SK-N-SH (cell line): Measurements from ENCODE around the gene KAT6B. TPM values are rescaled to one million over a fixed set of nuclear protein-coding genes. Genes with fewer than 3 reads are reported as not detected.
A peak's percentile ranks its signal among the peaks of the same experiment; 100 is the strongest.

ENCODE experiments used
- CTCF ChIA-PET: fragments of 300-600, 350-600 bp; formaldehyde crosslinking; extraction: SDS; loops from one replicate; lab custom pipeline; 2021; lab: Yijun Ruan, JAX
- POLR2A ChIA-PET: fragments of 350-600 bp; sonication (Branson Sonifier 250); formaldehyde crosslinking; extraction: SDS; loops from one replicate; lab custom pipeline; 2020; ENCODE audit warnings: antibody characterized with exemption, inconsistent platforms; lab: Yijun Ruan, JAX
- DNase-seq: peaks from one replicate; pipeline ENCODE4 v3.0.0; 2012
- H2AFZ ChIP-seq: fragments of 200-600 bp; sonication (generic); 2 replicates; pipeline ENCODE4 v1.8.1; 2016; ENCODE audit warnings: antibody characterized with exemption, mild to moderate bottlenecking, low read depth
- H3F3A ChIP-seq: fragments of 200-600 bp; sonication (generic); replicated peaks from 2 replicates; pipeline ENCODE3; 2016; ENCODE audit warnings: antibody characterized with exemption, mild to moderate bottlenecking; ENCODE audit not compliant: insufficient read depth
- H3K27ac ChIP-seq, 2 experiments: fragments of 200-500 bp in 1 of 2; fragments of 200-600 bp in 1 of 2; sonication (Bioruptor generic) in 1 of 2; sonication (generic), shearing (Covaris generic) in 1 of 2; 2 replicates each; pipeline versions ENCODE4 v1.5.1 to v1.6.1; 2014 to 2016; ENCODE audit warnings: low read depth in 2 of 2, inconsistent platforms in 1 of 2, low read length in 1 of 2, mild to moderate bottlenecking in 1 of 2, mixed read lengths in 1 of 2
- H3K27me3 ChIP-seq: fragments of 200-600 bp; sonication (generic), shearing (Covaris generic); 2 replicates; pipeline ENCODE4 v1.6.1; 2016; ENCODE audit warnings: mixed run types; ENCODE audit not compliant: insufficient read depth
- H3K36me3 ChIP-seq, 2 experiments: fragments of 200-500 bp in 1 of 2; fragments of 200-600 bp in 1 of 2; sonication (Bioruptor generic) in 1 of 2; sonication (generic) in 1 of 2; replicated peaks in 1 of 2; 2 replicates each; pipeline versions ENCODE3 to v1.5.1; 2014 to 2016; ENCODE audit warnings: low read length in 1 of 2, mild to moderate bottlenecking in 1 of 2; ENCODE audit not compliant: insufficient read depth in 2 of 2, control insufficient read depth in 1 of 2
- H3K4me1 ChIP-seq, 2 experiments: fragments of 200-500 bp in 1 of 2; fragments of 200-600 bp in 1 of 2; sonication (Bioruptor generic) in 1 of 2; sonication (generic), shearing (Covaris generic) in 1 of 2; 2 replicates each; pipeline versions ENCODE4 v1.5.1 to v1.6.1; 2014 to 2016; ENCODE audit warnings: low read depth in 1 of 2, low read length in 1 of 2, mixed run types in 1 of 2; ENCODE audit not compliant: insufficient read depth in 2 of 2, control insufficient read depth in 1 of 2
- H3K4me2 ChIP-seq: fragments of 200-600 bp; sonication (generic), shearing (Covaris generic); 2 replicates; pipeline ENCODE4 v1.6.1; 2017; ENCODE audit warnings: mixed run types
- H3K4me3 ChIP-seq, 2 experiments: fragments of 200-500 bp in 1 of 2; fragments of 200-600 bp in 1 of 2; sonication (Bioruptor generic) in 1 of 2; sonication (generic), shearing (Covaris generic) in 1 of 2; 2 replicates each; pipeline versions ENCODE4 v1.5.1 to v1.8.1; 2014 to 2016; ENCODE audit warnings: low read depth in 2 of 2, inconsistent platforms in 1 of 2, low read length in 1 of 2, mild to moderate bottlenecking in 1 of 2, mixed read lengths in 1 of 2, moderate library complexity in 1 of 2
- H3K79me2 ChIP-seq: fragments of 200-600 bp; sonication (generic); 2 replicates; pipeline ENCODE4 v1.8.1; 2017; ENCODE audit warnings: mild to moderate bottlenecking; ENCODE audit not compliant: insufficient read depth
- H3K9ac ChIP-seq: fragments of 200-600 bp; sonication (generic); 2 replicates; pipeline ENCODE4 v1.6.1; 2017; ENCODE audit warnings: mixed run types
- H3K9me2 ChIP-seq: fragments of 200-600 bp; sonication (generic); 2 replicates; pipeline ENCODE4 v1.6.1; 2017; ENCODE audit warnings: mixed run types
- H3K9me3 ChIP-seq: fragments of 200-600 bp; sonication (generic); 2 replicates; pipeline ENCODE4 v1.6.1; 2017; ENCODE audit warnings: mixed run types, mild to moderate bottlenecking, moderate library complexity
- H4K20me1 ChIP-seq: fragments of 200-600 bp; sonication (generic); 2 replicates; pipeline ENCODE4 v1.6.1; 2017; ENCODE audit warnings: mild to moderate bottlenecking, mixed run types; ENCODE audit not compliant: insufficient read depth
- ELF1 ChIP-seq: IDR thresholded peaks from 2 replicates; pipeline ENCODE4 v1.4.0; 2012
- FOXJ3 ChIP-seq: sonication (generic); formaldehyde crosslinking; IDR thresholded peaks from 2 replicates; pipeline ENCODE4 v1.5.1; 2020; ENCODE audit warnings: mild to moderate bottlenecking, missing genetic modification reagents
- GATA2 ChIP-seq: sonication (generic); formaldehyde crosslinking; IDR thresholded peaks from 2 replicates; pipeline ENCODE4 v1.5.0; 2020; ENCODE audit warnings: mild to moderate bottlenecking, missing genetic modification reagents
- NRF1 ChIP-seq: IDR thresholded peaks from 2 replicates; pipeline ENCODE4 v1.6.1; 2012; ENCODE audit warnings: low read depth, mild to moderate bottlenecking, low read length
- WGBS: methylation state at CpG from one replicate; pipeline ENCODE4 v1.1.6; 2017; ENCODE audit warnings: low lambda C conversion rate; 5-methylcytosine and 5-hydroxymethylcytosine counted together
- polyA plus RNA-seq, 3 experiments: library from polyadenylated mRNA; depleted of rRNA; stranded (reverse); fragments of >200 nt; gene quantifications; 2 replicates each; pipeline ENCODE4 v1.2.3, GENCODE V29; 2012
- TF ChIP-seq, protein P1 (sequence below): IDR thresholded peaks from 2 replicates; pipeline ENCODE4 v1.4.0; 2012; ENCODE audit warnings: low read depth, borderline replicate concordance
- TF ChIP-seq, protein P2 (sequence below): IDR thresholded peaks from 2 replicates; pipeline ENCODE4 v1.6.1; 2012; ENCODE audit warnings: mild to moderate bottlenecking, low read depth, low read length, moderate library complexity
- TF ChIP-seq, protein P3 (sequence below): fragments of 150-350 bp; IDR thresholded peaks from 2 replicates; pipeline ENCODE4 v1.6.1; 2016; ENCODE audit warnings: mild to moderate bottlenecking, low read depth, low read length
- TF ChIP-seq, protein P4 (sequence below): IDR thresholded peaks from 2 replicates; pipeline ENCODE4 v1.4.0; 2012; ENCODE audit warnings: low read depth, borderline replicate concordance

KAT6B gene
- polyA plus RNA-seq, 1 of the 3 experiments (the other 2 are of a cell fraction): 4.3 TPM

DNA sequence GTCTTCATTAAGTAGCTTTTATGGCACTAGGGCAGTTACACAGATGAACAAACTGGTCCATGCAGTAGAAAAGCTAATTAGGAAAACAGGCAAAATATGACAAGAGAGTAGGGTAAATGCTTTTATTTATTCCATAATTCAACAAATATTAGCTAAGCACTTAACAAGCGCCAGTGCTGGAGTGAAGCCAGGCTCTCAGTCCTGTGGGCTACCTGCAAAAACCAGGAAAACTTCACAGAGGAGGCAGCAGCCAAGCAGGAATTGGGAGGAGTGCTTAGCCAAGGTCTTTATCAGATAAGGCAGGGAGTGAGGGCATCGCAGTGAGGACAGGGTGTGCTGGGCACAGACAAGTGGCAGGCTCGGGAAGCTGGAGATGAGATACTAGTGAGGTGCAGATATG is 4.9 kb upstream of the KAT6B start:
- no peak for DNase-seq
- WGBS: 62% methylated on average over 3 of the region's 3 CpGs
- H3K9me2 ChIP-seq: no peaks in the 10 kb centered on the region
- H3K36me3 ChIP-seq: no peaks in the 10 kb centered on the region
- POLR2A ChIA-PET: no interaction called here
- H3K9me3 ChIP-seq: peaks cover 5% of the 10 kb centered on the region
- no peaks in the 10 kb centered on the region for H3K79me2 ChIP-seq
- CTCF ChIA-PET: interaction anchor here (0.7 to 3.3 kb wide), 3 partner anchors 178 to 279 kb away, joined by 3 to 11 read pairs (median 3); a partner anchor contains a TSS
- H3F3A ChIP-seq: peaks cover 24% of the 10 kb centered on the region
- H4K20me1 ChIP-seq: no peaks in the 10 kb centered on the region
- no peaks in the 10 kb centered on the region for H3K27me3 ChIP-seq
- TF ChIP-seq ELF1 (no peak), GATA2 (CRISPR knock-in tag) (peak; percentile 62; the same call in 1 of the 2 replicates)
- TF ChIP-seq, protein P1, sequence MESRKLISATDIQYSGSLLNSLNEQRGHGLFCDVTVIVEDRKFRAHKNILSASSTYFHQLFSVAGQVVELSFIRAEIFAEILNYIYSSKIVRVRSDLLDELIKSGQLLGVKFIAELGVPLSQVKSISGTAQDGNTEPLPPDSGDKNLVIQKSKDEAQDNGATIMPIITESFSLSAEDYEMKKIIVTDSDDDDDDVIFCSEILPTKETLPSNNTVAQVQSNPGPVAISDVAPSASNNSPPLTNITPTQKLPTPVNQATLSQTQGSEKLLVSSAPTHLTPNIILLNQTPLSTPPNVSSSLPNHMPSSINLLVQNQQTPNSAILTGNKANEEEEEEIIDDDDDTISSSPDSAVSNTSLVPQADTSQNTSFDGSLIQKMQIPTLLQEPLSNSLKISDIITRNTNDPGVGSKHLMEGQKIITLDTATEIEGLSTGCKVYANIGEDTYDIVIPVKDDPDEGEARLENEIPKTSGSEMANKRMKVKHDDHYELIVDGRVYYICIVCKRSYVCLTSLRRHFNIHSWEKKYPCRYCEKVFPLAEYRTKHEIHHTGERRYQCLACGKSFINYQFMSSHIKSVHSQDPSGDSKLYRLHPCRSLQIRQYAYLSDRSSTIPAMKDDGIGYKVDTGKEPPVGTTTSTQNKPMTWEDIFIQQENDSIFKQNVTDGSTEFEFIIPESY: no peak
- TF ChIP-seq, protein P2, sequence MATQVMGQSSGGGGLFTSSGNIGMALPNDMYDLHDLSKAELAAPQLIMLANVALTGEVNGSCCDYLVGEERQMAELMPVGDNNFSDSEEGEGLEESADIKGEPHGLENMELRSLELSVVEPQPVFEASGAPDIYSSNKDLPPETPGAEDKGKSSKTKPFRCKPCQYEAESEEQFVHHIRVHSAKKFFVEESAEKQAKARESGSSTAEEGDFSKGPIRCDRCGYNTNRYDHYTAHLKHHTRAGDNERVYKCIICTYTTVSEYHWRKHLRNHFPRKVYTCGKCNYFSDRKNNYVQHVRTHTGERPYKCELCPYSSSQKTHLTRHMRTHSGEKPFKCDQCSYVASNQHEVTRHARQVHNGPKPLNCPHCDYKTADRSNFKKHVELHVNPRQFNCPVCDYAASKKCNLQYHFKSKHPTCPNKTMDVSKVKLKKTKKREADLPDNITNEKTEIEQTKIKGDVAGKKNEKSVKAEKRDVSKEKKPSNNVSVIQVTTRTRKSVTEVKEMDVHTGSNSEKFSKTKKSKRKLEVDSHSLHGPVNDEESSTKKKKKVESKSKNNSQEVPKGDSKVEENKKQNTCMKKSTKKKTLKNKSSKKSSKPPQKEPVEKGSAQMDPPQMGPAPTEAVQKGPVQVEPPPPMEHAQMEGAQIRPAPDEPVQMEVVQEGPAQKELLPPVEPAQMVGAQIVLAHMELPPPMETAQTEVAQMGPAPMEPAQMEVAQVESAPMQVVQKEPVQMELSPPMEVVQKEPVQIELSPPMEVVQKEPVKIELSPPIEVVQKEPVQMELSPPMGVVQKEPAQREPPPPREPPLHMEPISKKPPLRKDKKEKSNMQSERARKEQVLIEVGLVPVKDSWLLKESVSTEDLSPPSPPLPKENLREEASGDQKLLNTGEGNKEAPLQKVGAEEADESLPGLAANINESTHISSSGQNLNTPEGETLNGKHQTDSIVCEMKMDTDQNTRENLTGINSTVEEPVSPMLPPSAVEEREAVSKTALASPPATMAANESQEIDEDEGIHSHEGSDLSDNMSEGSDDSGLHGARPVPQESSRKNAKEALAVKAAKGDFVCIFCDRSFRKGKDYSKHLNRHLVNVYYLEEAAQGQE: no peak
- TF ChIP-seq, all 33 proteins: peak for 1
- H3K4me1 ChIP-seq: peaks cover 30 to 31% of the 10 kb centered on the region in 2 experiments
- no peak overlapping the region for H3K9ac ChIP-seq
- H3K4me3 ChIP-seq: no peak overlapping the region
- H2AFZ ChIP-seq: no peak overlapping the region
- 0 out of 2 replicates have a peak overlapping the region, but pooled peaks have one; percentile 11 for H3K4me2 ChIP-seq
- peak overlapping the region in 1 of 2 experiments; percentile 77; a peak in 1 of 4 replicates for H3K27ac ChIP-seq

DNA sequence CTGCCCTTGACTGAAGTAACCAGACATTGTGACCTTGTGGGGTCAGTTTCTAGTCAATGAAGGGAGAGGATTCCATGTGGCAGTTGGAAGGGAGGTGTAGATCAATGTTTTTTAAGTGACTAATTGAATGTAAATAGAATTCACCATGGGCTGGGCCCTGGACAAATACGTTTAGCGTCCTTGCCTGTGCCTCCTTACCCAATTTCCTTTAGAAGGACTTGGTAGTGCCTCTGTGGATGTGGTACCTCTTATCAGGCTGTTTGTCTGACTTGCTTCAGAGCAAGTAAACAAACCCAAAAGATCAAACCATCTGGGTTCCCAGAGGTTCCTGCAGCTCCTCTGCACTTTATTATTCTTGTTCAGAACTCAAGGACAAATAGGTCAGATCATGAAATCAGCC is 4.3 kb upstream of the KAT6B start:
- ChIA-PET CTCF (interaction anchor here (0.9 to 3.3 kb wide), 5 partner anchors 178 to 556 kb away, joined by 3 to 11 read pairs (median 3); a partner anchor contains a TSS), POLR2A (no interaction called here)
- H3K9me3 ChIP-seq: no peaks in the 10 kb centered on the region
- no peak overlapping the region for H3K4me3 ChIP-seq
- peak overlapping the region; percentile 68 for H2AFZ ChIP-seq
- no peaks in the 10 kb centered on the region for H3K9me2 ChIP-seq
- H3K4me2 ChIP-seq: peak overlapping the region; percentile 19
- H3K9ac ChIP-seq: no peak overlapping the region
- WGBS: 81% methylated on average over 2 of the region's 2 CpGs
- H3K27me3 ChIP-seq: no peaks in the 10 kb centered on the region
- TF ChIP-seq, protein P3, sequence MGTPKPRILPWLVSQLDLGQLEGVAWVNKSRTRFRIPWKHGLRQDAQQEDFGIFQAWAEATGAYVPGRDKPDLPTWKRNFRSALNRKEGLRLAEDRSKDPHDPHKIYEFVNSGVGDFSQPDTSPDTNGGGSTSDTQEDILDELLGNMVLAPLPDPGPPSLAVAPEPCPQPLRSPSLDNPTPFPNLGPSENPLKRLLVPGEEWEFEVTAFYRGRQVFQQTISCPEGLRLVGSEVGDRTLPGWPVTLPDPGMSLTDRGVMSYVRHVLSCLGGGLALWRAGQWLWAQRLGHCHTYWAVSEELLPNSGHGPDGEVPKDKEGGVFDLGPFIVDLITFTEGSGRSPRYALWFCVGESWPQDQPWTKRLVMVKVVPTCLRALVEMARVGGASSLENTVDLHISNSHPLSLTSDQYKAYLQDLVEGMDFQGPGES: no peak
- TF ChIP-seq, protein P2: no peak
- TF ChIP-seq FOXJ3 (CRISPR knock-in tag): no peak
- no peak for TF ChIP-seq NRF1
- TF ChIP-seq, protein P4, sequence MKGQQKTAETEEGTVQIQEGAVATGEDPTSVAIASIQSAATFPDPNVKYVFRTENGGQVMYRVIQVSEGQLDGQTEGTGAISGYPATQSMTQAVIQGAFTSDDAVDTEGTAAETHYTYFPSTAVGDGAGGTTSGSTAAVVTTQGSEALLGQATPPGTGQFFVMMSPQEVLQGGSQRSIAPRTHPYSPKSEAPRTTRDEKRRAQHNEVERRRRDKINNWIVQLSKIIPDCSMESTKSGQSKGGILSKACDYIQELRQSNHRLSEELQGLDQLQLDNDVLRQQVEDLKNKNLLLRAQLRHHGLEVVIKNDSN: no peak
- H3K79me2 ChIP-seq: peaks cover 2% of the 10 kb centered on the region; the same call in 1 of the 2 replicates
- H3K36me3 ChIP-seq: no peaks in the 10 kb centered on the region
- no peak for DNase-seq
- H3K4me1 ChIP-seq: peaks cover 30 to 31% of the 10 kb centered on the region in 2 experiments
- H3K27ac ChIP-seq: peak overlapping the region; percentile 31 to 77; a peak in 3 of 4 replicates
- H4K20me1 ChIP-seq: peaks cover under 1% of the 10 kb centered on the region; the same call in 1 of the 2 replicates
- H3F3A ChIP-seq: peaks cover 24% of the 10 kb centered on the region
